DND-41 (cell line): Measurements from ENCODE around the gene ARL6IP5.

ENCODE experiments used
- ATAC-seq: fragments of 200-7000 bp; cut with Tn5 transposase; 3 replicates; pipeline ENCODE4 v1.9.1; 2021; ENCODE audit warnings: low read depth; ENCODE audit not compliant: insufficient read depth
- DNase-seq: peaks from one replicate; pipeline ENCODE4 v3.0.0-alpha.2; 2020
- H2AFZ ChIP-seq: 2 replicates; pipeline ENCODE4 v1.6.0; 2012; ENCODE audit warnings: low read depth, low read length
- H3K27ac ChIP-seq: 2 replicates; pipeline ENCODE4 v1.5.1; 2012; ENCODE audit warnings: low read length, inconsistent platforms
- H3K27me3 ChIP-seq: fragments of 200-600 bp; sonication (generic); 2 replicates; pipeline ENCODE4 v1.6.0; 2012; ENCODE audit warnings: low read length, mild to moderate bottlenecking, inconsistent platforms; ENCODE audit not compliant: insufficient read depth, poor library complexity
- H3K36me3 ChIP-seq: 2 replicates; pipeline ENCODE4 v1.5.1; 2012; ENCODE audit warnings: low read length, inconsistent platforms; ENCODE audit not compliant: insufficient read depth
- H3K4me1 ChIP-seq: 2 replicates; pipeline ENCODE4 v1.5.1; 2012; ENCODE audit warnings: mild to moderate bottlenecking, low read length; ENCODE audit not compliant: insufficient read depth
- H3K4me2 ChIP-seq: 2 replicates; pipeline ENCODE4 v1.6.0; 2012; ENCODE audit warnings: mild to moderate bottlenecking, moderate library complexity, low read length, inconsistent platforms; ENCODE audit not compliant: insufficient read depth
- H3K4me3 ChIP-seq, 2 experiments: fragments of 200-600 bp in 1 of 2; shearing (Covaris generic) in 1 of 2; 2 replicates each; pipeline ENCODE4 v1.5.1; 2012 to 2016; ENCODE audit warnings: inconsistent platforms in 2 of 2, low read length in 2 of 2, mild to moderate bottlenecking in 2 of 2, low read depth in 1 of 2, moderate library complexity in 1 of 2
- H3K79me2 ChIP-seq: 2 replicates; pipeline ENCODE4 v1.6.0; 2012; ENCODE audit warnings: low read length, inconsistent platforms; ENCODE audit not compliant: insufficient read depth
- H3K9ac ChIP-seq: 2 replicates; pipeline ENCODE4 v1.6.0; 2012; ENCODE audit warnings: low read depth, mild to moderate bottlenecking, inconsistent platforms, low read length, moderate library complexity
- H3K9me3 ChIP-seq: 2 replicates; pipeline ENCODE4 v1.5.1; 2012; ENCODE audit warnings: low read length, moderate library complexity, mild to moderate bottlenecking, inconsistent platforms; ENCODE audit not compliant: insufficient read depth, severe bottlenecking
- H4K20me1 ChIP-seq: 2 replicates; pipeline ENCODE4 v1.6.0; 2012; ENCODE audit warnings: low read length; ENCODE audit not compliant: insufficient read depth
- CTCF ChIP-seq: IDR thresholded peaks from 2 replicates; pipeline ENCODE4 v1.5.1; 2012; ENCODE audit warnings: borderline replicate concordance, low read length, moderate library complexity, mild to moderate bottlenecking; ENCODE audit not compliant: poor library complexity, severe bottlenecking; ENCODE audit errors: extremely low read depth
- EZH2 ChIP-seq: IDR thresholded peaks from 3 replicates; pipeline ENCODE4 v1.6.1; 2012; ENCODE audit warnings: borderline replicate concordance, low read depth, mild to moderate bottlenecking, moderate library complexity, low read length, inconsistent platforms; ENCODE audit not compliant: severe bottlenecking

The ARL6IP5 gene

DNA sequence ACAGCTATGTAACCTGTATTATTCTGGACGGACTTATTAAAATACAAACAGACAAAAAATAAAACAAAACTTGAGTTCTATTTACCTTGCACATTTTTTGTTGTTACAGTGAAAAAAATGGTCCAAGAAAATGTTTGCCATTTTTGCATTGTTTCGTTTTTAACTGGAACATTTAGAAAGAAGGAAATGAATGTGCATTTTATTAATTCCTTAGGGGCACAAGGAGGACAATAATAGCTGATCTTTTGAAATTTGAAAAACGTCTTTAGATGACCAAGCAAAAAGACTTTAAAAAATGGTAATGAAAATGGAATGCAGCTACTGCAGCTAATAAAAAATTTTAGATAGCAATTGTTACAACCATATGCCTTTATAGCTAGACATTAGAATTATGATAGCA lies 20.6 kb downstream of the ARL6IP5 start:
- no peak for ATAC-seq
- H2AFZ ChIP-seq: no peak overlapping the region
- H3K9ac ChIP-seq: no peak overlapping the region
- TF ChIP-seq EZH2: no peak
- TF ChIP-seq CTCF: no peak
- H3K27me3 ChIP-seq: no peaks in the 10 kb centered on the region
- no peak overlapping the region for H3K4me2 ChIP-seq
- no peak overlapping the region for H3K27ac ChIP-seq
- no peak for DNase-seq
- H3K4me3 ChIP-seq: no peak overlapping the region
- peaks cover 50% of the 10 kb centered on the region for H3K36me3 ChIP-seq
- H3K79me2 ChIP-seq: peaks cover 5% of the 10 kb centered on the region; the same call in 1 of the 2 replicates
- no peaks in the 10 kb centered on the region for H4K20me1 ChIP-seq
- H3K4me1 ChIP-seq: no peaks in the 10 kb centered on the region
- H3K9me3 ChIP-seq: no peaks in the 10 kb centered on the region

DNA sequence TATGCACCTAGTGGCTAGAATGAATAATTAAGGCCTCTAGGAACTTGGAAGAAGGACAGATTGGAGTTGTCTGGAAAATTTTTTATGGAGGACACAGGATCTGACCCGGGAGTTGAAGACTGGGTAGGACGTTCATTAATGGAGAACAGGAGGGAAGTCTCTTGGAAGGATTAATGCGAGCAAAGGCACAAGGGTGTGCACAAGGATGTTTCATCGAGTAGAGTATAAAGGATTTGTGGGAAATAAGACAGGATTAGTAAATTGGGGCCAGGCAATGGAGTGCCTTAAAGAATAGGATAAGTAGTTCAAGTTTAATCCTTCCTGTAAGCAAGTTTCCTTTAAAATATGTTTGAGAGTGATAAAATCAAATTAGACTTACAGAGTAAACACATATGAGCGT lies 23.1 kb downstream of the ARL6IP5 start:
- no peak for TF ChIP-seq EZH2
- TF ChIP-seq CTCF: no peak
- ATAC-seq: no peak
- H3K9me3 ChIP-seq: no peaks in the 10 kb centered on the region
- H3K4me3 ChIP-seq: no peak overlapping the region
- H3K27ac ChIP-seq: no peak overlapping the region
- no peaks in the 10 kb centered on the region for H3K27me3 ChIP-seq
- H3K79me2 ChIP-seq: no peaks in the 10 kb centered on the region
- no peak overlapping the region for H3K4me2 ChIP-seq
- peaks cover 31% of the 10 kb centered on the region for H3K36me3 ChIP-seq
- no peaks in the 10 kb centered on the region for H3K4me1 ChIP-seq
- no peaks in the 10 kb centered on the region for H4K20me1 ChIP-seq
- no peak for DNase-seq
- no peak overlapping the region for H3K9ac ChIP-seq
- H2AFZ ChIP-seq: no peak overlapping the region

DNA sequence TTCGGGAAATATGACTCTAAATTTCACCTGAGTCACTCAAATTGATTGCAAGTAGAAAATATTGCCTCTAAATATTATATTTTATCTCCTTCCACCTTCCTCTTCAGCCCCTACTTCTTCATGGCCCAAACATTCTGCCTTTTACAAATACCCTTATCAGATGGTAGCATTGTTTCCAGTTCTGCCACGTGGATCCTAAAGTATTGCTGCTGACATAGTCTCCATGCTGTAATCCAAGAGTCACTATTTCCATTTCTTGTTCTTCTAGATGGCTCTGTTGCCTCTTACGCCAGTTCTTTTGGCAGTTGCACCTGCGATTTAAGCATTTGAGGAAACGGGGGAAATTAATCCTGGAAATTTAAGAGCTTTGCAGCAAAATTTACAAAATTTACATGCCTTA lies 24.1 kb downstream of the ARL6IP5 start:
- Histone ChIP-seq H2AFZ (no peak overlapping the region), H3K4me3 (no peak overlapping the region), H3K9me3 (no peaks in the 10 kb centered on the region), H3K27ac (no peak overlapping the region), H3K79me2 (no peaks in the 10 kb centered on the region), H3K4me2 (no peak overlapping the region), H3K9ac (no peak overlapping the region), H3K4me1 (no peaks in the 10 kb centered on the region), H3K27me3 (no peaks in the 10 kb centered on the region), H4K20me1 (no peaks in the 10 kb centered on the region), H3K36me3 (peaks cover 22% of the 10 kb centered on the region)
- TF ChIP-seq CTCF: no peak
- no peak for TF ChIP-seq EZH2
- DNase-seq (no peak), ATAC-seq (no peak)

DNA sequence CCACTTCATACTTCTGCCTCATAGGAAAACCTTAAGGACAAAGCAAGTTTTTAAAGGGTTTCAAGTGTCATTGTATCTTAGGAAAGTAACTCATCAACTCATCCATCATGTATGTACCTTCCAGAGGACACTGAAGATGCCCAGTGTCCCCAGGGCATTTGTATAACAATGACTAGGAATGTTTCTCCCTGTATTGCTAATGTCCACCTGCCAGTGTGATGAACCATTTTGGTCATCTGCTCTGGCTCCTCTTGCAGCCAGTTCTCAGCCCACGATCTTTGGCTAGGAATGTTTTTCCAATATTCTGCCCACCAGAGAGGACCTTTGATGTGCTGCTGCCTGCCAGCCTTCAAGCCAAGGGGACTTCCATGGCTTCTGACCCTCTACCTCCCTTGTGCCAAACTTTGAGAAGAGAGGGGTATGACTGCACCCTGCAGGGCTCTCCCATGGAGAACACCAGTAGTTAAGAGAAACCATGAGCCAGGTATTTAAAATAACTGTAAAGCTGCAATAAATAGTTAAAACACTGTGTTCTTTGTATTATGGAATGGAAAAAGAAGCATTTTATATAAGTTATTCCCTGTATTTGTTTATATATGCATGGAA lies 26.3 kb downstream of the ARL6IP5 start:
- Histone ChIP-seq H3K4me3 (no peak overlapping the region), H3K4me2 (no peak overlapping the region), H3K27me3 (no peaks in the 10 kb centered on the region), H3K27ac (no peak overlapping the region), H4K20me1 (no peaks in the 10 kb centered on the region), H3K9me3 (no peaks in the 10 kb centered on the region), H3K79me2 (no peaks in the 10 kb centered on the region), H3K9ac (no peak overlapping the region), H2AFZ (no peak overlapping the region), H3K4me1 (no peaks in the 10 kb centered on the region), H3K36me3 (peaks cover under 1% of the 10 kb centered on the region; the same call in 1 of the 2 replicates)
- TF ChIP-seq CTCF (no peak), EZH2 (no peak)
- DNase-seq (no peak), ATAC-seq (no peak)
